Endothelial cell of umbilical vein (primary cell): ENCODE data around the gene EPB41L3. TPM values are rescaled to one million over a fixed set of nuclear protein-coding genes. Genes with fewer than 3 reads are reported as not detected.

Source experiments
- BruUV-seq: library from RNA; stranded (reverse); fragments of 400-500 nt; replicated peaks from 2 replicates; lab custom pipeline; 2021; lab: Mats Ljungman, UMichigan
- CTCF ChIA-PET: fragments of 300-600, 350-600 bp; sonication (Branson Sonifier 250); formaldehyde crosslinking; loops from one replicate; lab custom pipeline; 2021; ENCODE audit warnings: antibody characterized with exemption, inconsistent platforms; lab: Charles Lee
- POLR2A ChIA-PET: fragments of 300-600, 350-600 bp; sonication (Branson Sonifier 250); formaldehyde crosslinking; loops from one replicate; lab custom pipeline; 2021; ENCODE audit warnings: antibody characterized with exemption, inconsistent platforms; lab: Charles Lee
- DNase-seq: peaks from one replicate; pipeline ENCODE4 v3.0.0-alpha.2; 2011; ENCODE audit warnings: low read depth, low spot score
- FAIRE-seq: peaks from 2 replicates; lab custom pipeline; 2011; peaks lifted over from hg19 to GRCh38; lab: Jason Lieb, UNC
- H2AFZ ChIP-seq: 2 replicates; pipeline ENCODE4 v1.6.0; 2012; ENCODE audit warnings: low read depth, low read length, control low read depth, inconsistent platforms
- H3K27ac ChIP-seq: 2 replicates; pipeline ENCODE4 v1.5.1; 2011; ENCODE audit warnings: low read depth, mild to moderate bottlenecking, control low read depth, low read length, moderate library complexity; ENCODE audit not compliant: insufficient read depth
- H3K27me3 ChIP-seq, 2 experiments: 2 replicates each; pipeline versions ENCODE4 v1.6.0 to v1.6.1; 2011; ENCODE audit warnings: low read length in 2 of 2, mixed read lengths in 1 of 2; ENCODE audit not compliant: control insufficient read depth in 2 of 2, insufficient read depth in 2 of 2
- H3K36me3 ChIP-seq, 2 experiments: 2 replicates in 1 of 2; 3 replicates in 1 of 2; pipeline ENCODE4 v1.5.1; 2011; ENCODE audit warnings: low read length in 2 of 2, mild to moderate bottlenecking in 1 of 2, moderate library complexity in 1 of 2; ENCODE audit not compliant: control insufficient read depth in 2 of 2, insufficient read depth in 2 of 2; ENCODE audit errors: extremely low read depth in 1 of 2
- H3K4me1 ChIP-seq: 3 replicates; pipeline ENCODE4 v1.5.1; 2011; ENCODE audit warnings: mild to moderate bottlenecking, low read length; ENCODE audit not compliant: control insufficient read depth, insufficient read depth; ENCODE audit errors: extremely low read depth
- H3K4me2 ChIP-seq: 2 replicates; pipeline ENCODE4 v1.6.1; 2011; ENCODE audit warnings: low read length, control low read depth, mixed read lengths; ENCODE audit not compliant: insufficient read depth
- H3K4me3 ChIP-seq, 3 experiments: fragments of 200-600 bp in 1 of 3; sonication (generic), shearing (Covaris generic) in 1 of 3; replicated peaks in 1 of 3; 2 replicates each; pipeline ENCODE4 v1.5.1; 2011 to 2016; ENCODE audit warnings: control low read depth in 3 of 3, low read length in 3 of 3, mild to moderate bottlenecking in 2 of 3, inconsistent platforms in 1 of 3, low read depth in 1 of 3, moderate library complexity in 1 of 3; ENCODE audit not compliant: insufficient read depth in 1 of 3
- H3K79me2 ChIP-seq: 2 replicates; pipeline ENCODE4 v1.6.0; 2012; ENCODE audit warnings: low read length, inconsistent platforms; ENCODE audit not compliant: control insufficient read depth, insufficient read depth
- H3K9ac ChIP-seq: replicated peaks from 2 replicates; pipeline ENCODE3; 2011; ENCODE audit warnings: low read length, control low read depth; ENCODE audit not compliant: insufficient read depth; ENCODE audit errors: extremely low read depth
- H3K9me1 ChIP-seq: replicated peaks from 3 replicates; pipeline ENCODE4 v1.6.0; 2011; ENCODE audit warnings: mild to moderate bottlenecking, low read length; ENCODE audit not compliant: control insufficient read depth, insufficient read depth; ENCODE audit errors: extremely low read depth
- H3K9me3 ChIP-seq: replicated peaks from 2 replicates; pipeline ENCODE4 v1.5.1; 2012; ENCODE audit warnings: low read length, inconsistent platforms; ENCODE audit not compliant: control insufficient read depth, insufficient read depth
- H4K20me1 ChIP-seq: replicated peaks from 2 replicates; pipeline ENCODE3; 2011; ENCODE audit warnings: mild to moderate bottlenecking, low read length; ENCODE audit not compliant: control insufficient read depth, insufficient read depth; ENCODE audit errors: extremely low read depth
- FOS ChIP-seq: IDR thresholded peaks from 2 replicates; pipeline ENCODE4 v1.6.1; 2011; ENCODE audit warnings: mild to moderate bottlenecking, low read length, moderate library complexity, borderline replicate concordance; ENCODE audit not compliant: insufficient read depth
- GATA2 ChIP-seq: IDR thresholded peaks from 2 replicates; pipeline ENCODE4 v1.7.0; 2011; ENCODE audit warnings: low read depth, mild to moderate bottlenecking, moderate library complexity, mixed read lengths, low read length; ENCODE audit not compliant: insufficient read length, insufficient read depth
- JUN ChIP-seq: IDR thresholded peaks from 2 replicates; pipeline ENCODE4 v1.6.1; 2011; ENCODE audit warnings: borderline replicate concordance, low read depth; ENCODE audit not compliant: insufficient read length, insufficient read depth
- POLR2AphosphoS5 ChIP-seq: IDR thresholded peaks from 2 replicates; pipeline ENCODE4 v1.6.1; 2012; ENCODE audit warnings: low read depth, mild to moderate bottlenecking, control low read depth, low read length, moderate library complexity; ENCODE audit not compliant: insufficient read depth
- dilution Hi-C: fragments of 300-500 bp; cut with MboI; formaldehyde crosslinking; loops from one replicate; pipeline ENCODE4 v1.15.0; 2019; ENCODE audit warnings: low sequenced_read_pairs; ENCODE audit not compliant: extremely low pct_ligation_motif_present
- intact Hi-C: fragments of 100-400 bp; cut with micrococcal nuclease; formaldehyde crosslinking; loops from one replicate; pipeline ENCODE4 v1.10.0; 2022
- polyA plus RNA-seq, 4 experiments: library from polyadenylated mRNA; depleted of rRNA in 3 of 4; stranded (reverse) in 3 of 4; unstranded in 1 of 4; fragments of >200 nt; gene quantifications; 2 replicates each; pipeline versions ENCODE4 v1.2.1 to v1.2.3, GENCODE V29; 2011 to 2012; ENCODE audit warnings: missing spikeins in 1 of 4
- total RNA-seq: library from RNA; stranded (reverse); gene quantifications from 2 replicates; pipeline ENCODE4 v1.2.3, GENCODE V29; 2021
- TF ChIP-seq, protein P1 (sequence below), 2 donors: IDR thresholded peaks; 1 replicate in 1 of 2; 2 replicates in 1 of 2; pipeline ENCODE4 v1.5.1; 2011; ENCODE audit warnings: low read length in 2 of 2, mild to moderate bottlenecking in 2 of 2, moderate library complexity in 2 of 2, control low read depth in 1 of 2, inconsistent platforms in 1 of 2, low read depth in 1 of 2; ENCODE audit not compliant: insufficient read depth in 1 of 2; ENCODE audit errors: extremely low read depth in 1 of 2

EPB41L3 gene
- total and polyA plus RNA-seq, 2 donors (not counting 3 experiments of a cell fraction or from before 2014, with no cell fraction given): 38.9 to 114 TPM

- POLR2A ChIA-PET: no interaction called here
- Histone ChIP-seq H3K9ac (peak overlapping the region; percentile 83), H3K27me3 (no peaks in the 10 kb centered on the region), H4K20me1 (no peaks in the 10 kb centered on the region), H3K4me2 (peak overlapping the region; percentile 92), H3K9me3 (no peaks in the 10 kb centered on the region), H3K27ac (peak overlapping the region; percentile 98), H3K9me1 (no peaks in the 10 kb centered on the region), H3K4me3 (no peak overlapping the region), H3K79me2 (peaks cover 6% of the 10 kb centered on the region), H2AFZ (no peak overlapping the region), H3K36me3 (no peaks in the 10 kb centered on the region), H3K4me1 (peaks cover 52% of the 10 kb centered on the region)
- intact Hi-C loops (loop anchor here (1.0 to 2.0 kb wide), 5 partner anchors 31 to 217 kb away; no protein-coding TSS in a partner anchor), dilution Hi-C loops (no loop called here)
- CTCF ChIA-PET: interaction anchor here (0.8 to 7.8 kb wide), 8 partner anchors 9 to 126 kb away, joined by 3 to 177 read pairs (median 4); no protein-coding TSS in a partner anchor
- FAIRE-seq (peak; percentile 89), DNase-seq (peak; percentile 92)
- BruUV-seq: no TSS peak
- TF ChIP-seq, protein P1, sequence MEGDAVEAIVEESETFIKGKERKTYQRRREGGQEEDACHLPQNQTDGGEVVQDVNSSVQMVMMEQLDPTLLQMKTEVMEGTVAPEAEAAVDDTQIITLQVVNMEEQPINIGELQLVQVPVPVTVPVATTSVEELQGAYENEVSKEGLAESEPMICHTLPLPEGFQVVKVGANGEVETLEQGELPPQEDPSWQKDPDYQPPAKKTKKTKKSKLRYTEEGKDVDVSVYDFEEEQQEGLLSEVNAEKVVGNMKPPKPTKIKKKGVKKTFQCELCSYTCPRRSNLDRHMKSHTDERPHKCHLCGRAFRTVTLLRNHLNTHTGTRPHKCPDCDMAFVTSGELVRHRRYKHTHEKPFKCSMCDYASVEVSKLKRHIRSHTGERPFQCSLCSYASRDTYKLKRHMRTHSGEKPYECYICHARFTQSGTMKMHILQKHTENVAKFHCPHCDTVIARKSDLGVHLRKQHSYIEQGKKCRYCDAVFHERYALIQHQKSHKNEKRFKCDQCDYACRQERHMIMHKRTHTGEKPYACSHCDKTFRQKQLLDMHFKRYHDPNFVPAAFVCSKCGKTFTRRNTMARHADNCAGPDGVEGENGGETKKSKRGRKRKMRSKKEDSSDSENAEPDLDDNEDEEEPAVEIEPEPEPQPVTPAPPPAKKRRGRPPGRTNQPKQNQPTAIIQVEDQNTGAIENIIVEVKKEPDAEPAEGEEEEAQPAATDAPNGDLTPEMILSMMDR (IDR thresholded peaks at IDR 0.05; ENCODE audit: extremely low read depth in 1 of 2, insufficient read depth in 1 of 2, low read depth in 1 of 2, low read length in 2 of 2): no peak
- TF ChIP-seq FOS (peak; percentile 78), POLR2AphosphoS5 (peak; percentile 40), JUN (peak; percentile 79)
Observed at GRCh38 chr18:5455674-5456073, 88.1 kb downstream of the EPB41L3 start.

- Histone ChIP-seq H3K4me2 (peak overlapping the region; percentile 53), H4K20me1 (no peaks in the 10 kb centered on the region), H3K9me3 (no peaks in the 10 kb centered on the region), H3K4me1 (peaks cover 52% of the 10 kb centered on the region), H2AFZ (peak overlapping the region; percentile 15), H3K4me3 (no peak overlapping the region), H3K36me3 (no peaks in the 10 kb centered on the region), H3K27ac (peak overlapping the region; percentile 98), H3K79me2 (peaks cover 4% of the 10 kb centered on the region), H3K9me1 (no peaks in the 10 kb centered on the region), H3K9ac (peak overlapping the region; percentile 4), H3K27me3 (no peaks in the 10 kb centered on the region)
- TF ChIP-seq FOS: no peak
- TF ChIP-seq GATA2: no peak
- POLR2A ChIA-PET: no interaction called here
- no TSS peak for BruUV-seq
- intact Hi-C loops: no loop called here
- CTCF ChIA-PET: interaction anchor here (0.7 to 7.8 kb wide), 10 partner anchors 10 to 147 kb away, joined by 3 to 177 read pairs (median 4); no protein-coding TSS in a partner anchor
- DNase-seq: peak; percentile 81
- dilution Hi-C loops: no loop called here
- FAIRE-seq: peak; percentile 76
Observed at GRCh38 chr18:5452943-5453443, 90.8 kb downstream of the EPB41L3 start.
